ENCODE results near the gene UGT1A9.

The UGT1A9 gene

DNA sequence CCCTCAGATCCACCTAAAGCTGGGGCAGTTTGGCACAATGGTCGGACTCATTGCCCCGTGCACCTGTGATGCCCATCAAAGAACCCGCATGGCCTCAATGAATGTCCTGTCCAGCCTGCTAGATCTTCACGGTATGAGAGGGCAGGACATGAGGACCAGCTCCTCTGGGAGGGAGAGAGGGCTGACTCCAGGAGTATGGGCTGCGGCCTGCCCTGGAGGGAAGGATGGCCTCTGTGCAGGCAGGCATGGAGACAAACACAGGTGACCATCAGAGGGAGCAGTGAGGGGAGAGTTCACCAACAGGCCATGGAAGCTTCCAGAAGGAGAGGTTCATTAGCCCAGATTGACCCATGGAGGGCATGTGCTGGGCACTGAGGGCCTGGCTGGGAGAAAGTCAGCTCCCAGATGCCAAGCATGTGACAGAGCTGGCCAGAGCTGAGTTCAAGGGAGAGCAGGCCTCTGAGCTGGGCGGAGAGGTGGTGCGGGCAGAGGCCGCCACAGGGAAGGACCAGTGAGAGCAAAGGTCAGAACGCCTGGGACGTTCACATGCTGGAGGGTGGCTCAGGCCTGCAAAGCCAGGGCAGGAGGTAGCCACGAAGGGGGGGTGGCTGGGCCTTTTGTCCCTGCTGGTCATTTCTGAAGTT lies 146.4 kb downstream of the UGT1A9 start:
- Histone ChIP-seq H3K27ac (replicated peaks) (no peak overlapping the region), H3K4me3 (replicated peaks; ENCODE audit: insufficient read depth, low read length) (no peak overlapping the region), H3K27me3 (ENCODE audit: insufficient read depth, poor library complexity, severe bottlenecking) (no peaks in the 10 kb centered on the region)
- DNase-seq (ENCODE audit: low read depth in 1 of 2, low spot score in 1 of 2): no peak
- TF ChIP-seq GABPA (IDR thresholded peaks at IDR 0.05; ENCODE audit: low read depth) (no peak), SPI1 (IDR thresholded peaks at IDR 0.05; ENCODE audit: borderline replicate concordance, low read depth) (no peak), POLR2AphosphoS5 (IDR thresholded peaks at IDR 0.05; ENCODE audit: low read depth) (no peak)
- TF ChIP-seq, protein P1, sequence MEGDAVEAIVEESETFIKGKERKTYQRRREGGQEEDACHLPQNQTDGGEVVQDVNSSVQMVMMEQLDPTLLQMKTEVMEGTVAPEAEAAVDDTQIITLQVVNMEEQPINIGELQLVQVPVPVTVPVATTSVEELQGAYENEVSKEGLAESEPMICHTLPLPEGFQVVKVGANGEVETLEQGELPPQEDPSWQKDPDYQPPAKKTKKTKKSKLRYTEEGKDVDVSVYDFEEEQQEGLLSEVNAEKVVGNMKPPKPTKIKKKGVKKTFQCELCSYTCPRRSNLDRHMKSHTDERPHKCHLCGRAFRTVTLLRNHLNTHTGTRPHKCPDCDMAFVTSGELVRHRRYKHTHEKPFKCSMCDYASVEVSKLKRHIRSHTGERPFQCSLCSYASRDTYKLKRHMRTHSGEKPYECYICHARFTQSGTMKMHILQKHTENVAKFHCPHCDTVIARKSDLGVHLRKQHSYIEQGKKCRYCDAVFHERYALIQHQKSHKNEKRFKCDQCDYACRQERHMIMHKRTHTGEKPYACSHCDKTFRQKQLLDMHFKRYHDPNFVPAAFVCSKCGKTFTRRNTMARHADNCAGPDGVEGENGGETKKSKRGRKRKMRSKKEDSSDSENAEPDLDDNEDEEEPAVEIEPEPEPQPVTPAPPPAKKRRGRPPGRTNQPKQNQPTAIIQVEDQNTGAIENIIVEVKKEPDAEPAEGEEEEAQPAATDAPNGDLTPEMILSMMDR (IDR thresholded peaks at IDR 0.05; ENCODE audit: insufficient read depth, low read length): no peak

DNA sequence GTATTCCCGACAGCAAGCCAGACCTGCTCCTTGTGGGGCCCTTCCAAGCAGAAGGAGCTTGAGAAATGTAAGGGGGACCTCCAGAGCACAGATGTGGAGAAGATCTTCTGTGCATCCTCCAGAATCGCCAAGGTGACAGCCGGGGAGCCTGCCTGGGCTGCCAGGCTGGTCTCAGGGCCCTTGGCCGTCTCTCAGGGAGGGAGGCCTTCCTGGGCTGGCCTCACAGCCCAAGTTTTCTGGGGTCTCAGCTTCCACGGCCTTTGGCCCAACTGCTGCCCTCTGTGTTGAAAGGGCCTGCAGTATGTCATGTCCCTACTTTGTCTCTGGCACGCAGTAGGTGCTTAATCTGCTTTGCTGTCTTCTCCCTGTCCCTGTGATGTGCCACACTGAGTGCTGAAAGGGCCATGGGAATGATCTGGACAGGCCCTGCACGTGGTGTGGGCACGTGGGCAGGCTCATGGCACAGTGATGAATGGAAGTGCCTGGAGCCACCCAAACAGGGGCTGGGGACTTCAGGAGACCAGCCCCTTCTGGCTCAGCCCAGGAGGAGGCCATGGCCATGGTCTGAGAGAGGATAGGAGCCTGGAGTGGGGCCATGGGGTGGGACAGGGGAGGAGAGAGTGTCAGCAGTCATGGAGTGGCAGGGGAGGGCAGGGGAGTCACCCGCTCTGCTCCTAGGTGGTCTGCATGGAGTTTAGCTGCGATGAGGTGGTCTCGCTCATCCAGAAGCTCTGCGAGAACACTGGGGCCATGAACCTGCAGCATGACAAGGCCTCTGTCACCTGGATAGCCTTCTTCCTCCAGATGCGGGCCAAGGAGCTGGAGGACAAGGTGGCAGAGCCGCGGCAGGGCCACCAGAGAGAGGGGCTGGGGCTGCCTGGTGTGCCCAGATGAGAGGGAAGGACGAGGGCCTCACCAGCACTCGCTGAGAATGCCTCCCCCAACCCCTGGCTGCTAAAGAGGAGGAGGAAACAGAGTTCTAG lies 147.2 kb downstream of the UGT1A9 start:
- Histone ChIP-seq H3K27ac (replicated peaks) (no peak overlapping the region), H3K4me3 (replicated peaks; ENCODE audit: insufficient read depth, low read length) (no peak overlapping the region), H3K27me3 (ENCODE audit: insufficient read depth, poor library complexity, severe bottlenecking) (no peaks in the 10 kb centered on the region)
- DNase-seq (ENCODE audit: low read depth in 1 of 2, low spot score in 1 of 2): no peak
- TF ChIP-seq, protein P1 (IDR thresholded peaks at IDR 0.05; ENCODE audit: insufficient read depth, low read length): no peak
- TF ChIP-seq POLR2AphosphoS5 (IDR thresholded peaks at IDR 0.05; ENCODE audit: low read depth): no peak
- TF ChIP-seq, protein P2, sequence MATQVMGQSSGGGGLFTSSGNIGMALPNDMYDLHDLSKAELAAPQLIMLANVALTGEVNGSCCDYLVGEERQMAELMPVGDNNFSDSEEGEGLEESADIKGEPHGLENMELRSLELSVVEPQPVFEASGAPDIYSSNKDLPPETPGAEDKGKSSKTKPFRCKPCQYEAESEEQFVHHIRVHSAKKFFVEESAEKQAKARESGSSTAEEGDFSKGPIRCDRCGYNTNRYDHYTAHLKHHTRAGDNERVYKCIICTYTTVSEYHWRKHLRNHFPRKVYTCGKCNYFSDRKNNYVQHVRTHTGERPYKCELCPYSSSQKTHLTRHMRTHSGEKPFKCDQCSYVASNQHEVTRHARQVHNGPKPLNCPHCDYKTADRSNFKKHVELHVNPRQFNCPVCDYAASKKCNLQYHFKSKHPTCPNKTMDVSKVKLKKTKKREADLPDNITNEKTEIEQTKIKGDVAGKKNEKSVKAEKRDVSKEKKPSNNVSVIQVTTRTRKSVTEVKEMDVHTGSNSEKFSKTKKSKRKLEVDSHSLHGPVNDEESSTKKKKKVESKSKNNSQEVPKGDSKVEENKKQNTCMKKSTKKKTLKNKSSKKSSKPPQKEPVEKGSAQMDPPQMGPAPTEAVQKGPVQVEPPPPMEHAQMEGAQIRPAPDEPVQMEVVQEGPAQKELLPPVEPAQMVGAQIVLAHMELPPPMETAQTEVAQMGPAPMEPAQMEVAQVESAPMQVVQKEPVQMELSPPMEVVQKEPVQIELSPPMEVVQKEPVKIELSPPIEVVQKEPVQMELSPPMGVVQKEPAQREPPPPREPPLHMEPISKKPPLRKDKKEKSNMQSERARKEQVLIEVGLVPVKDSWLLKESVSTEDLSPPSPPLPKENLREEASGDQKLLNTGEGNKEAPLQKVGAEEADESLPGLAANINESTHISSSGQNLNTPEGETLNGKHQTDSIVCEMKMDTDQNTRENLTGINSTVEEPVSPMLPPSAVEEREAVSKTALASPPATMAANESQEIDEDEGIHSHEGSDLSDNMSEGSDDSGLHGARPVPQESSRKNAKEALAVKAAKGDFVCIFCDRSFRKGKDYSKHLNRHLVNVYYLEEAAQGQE (IDR thresholded peaks at IDR 0.05; ENCODE audit: insufficient replicate concordance, low read depth): no peak
- no peak for TF ChIP-seq GABPA (IDR thresholded peaks at IDR 0.05; ENCODE audit: low read depth)
- no peak for TF ChIP-seq SPI1 (IDR thresholded peaks at IDR 0.05; ENCODE audit: borderline replicate concordance, low read depth)

DNA sequence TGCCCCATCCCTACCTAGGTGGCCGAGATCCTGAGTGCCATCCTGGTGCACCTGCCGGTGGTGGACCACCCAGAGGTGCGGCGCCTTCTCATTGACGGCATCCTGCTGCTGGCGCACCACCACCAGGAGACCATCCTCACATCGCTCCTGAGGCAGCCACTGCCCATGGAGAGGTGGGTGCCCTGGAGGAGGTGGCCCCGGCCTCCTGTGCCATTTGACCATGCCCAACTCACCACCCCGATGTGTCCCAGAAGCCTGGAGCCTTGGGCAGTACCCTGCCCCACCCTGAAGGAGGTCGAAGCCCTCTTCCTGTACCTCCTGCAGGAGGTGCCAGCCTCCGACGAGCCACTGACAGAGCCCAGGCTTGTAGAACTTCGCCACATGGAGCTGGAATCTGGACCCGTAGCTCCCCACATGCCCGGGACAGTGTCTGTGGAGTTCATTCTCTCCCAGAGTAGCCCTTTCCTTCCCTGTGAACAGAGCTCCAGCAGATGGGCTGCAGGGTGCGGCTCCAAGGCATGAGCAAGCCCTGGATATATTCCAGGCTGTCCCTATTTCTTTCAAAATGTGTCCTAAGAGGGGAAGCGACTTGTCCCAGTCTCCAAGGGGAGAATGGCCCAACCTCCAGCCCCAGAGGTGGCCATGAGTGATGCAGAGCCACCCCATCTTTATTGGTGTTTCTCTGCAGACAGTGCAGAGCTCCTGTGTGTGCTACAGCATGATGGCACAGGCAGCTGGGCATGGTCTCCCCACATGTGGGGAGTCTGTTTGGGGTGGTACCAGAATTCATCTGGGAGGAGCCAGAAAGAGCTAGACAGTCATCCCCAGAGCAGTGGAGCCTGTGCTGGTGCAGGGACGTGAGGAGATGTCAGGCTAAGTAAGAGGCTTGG lies 148.4 kb downstream of the UGT1A9 start:
- TF ChIP-seq, protein P1 (IDR thresholded peaks at IDR 0.05; ENCODE audit: insufficient read depth, low read length): no peak
- TF ChIP-seq GABPA (IDR thresholded peaks at IDR 0.05; ENCODE audit: low read depth) (no peak), SPI1 (IDR thresholded peaks at IDR 0.05; ENCODE audit: borderline replicate concordance, low read depth) (no peak), POLR2AphosphoS5 (IDR thresholded peaks at IDR 0.05; ENCODE audit: low read depth) (no peak)
- TF ChIP-seq, protein P2 (IDR thresholded peaks at IDR 0.05; ENCODE audit: insufficient replicate concordance, low read depth): no peak
- Histone ChIP-seq H3K27me3 (ENCODE audit: insufficient read depth, poor library complexity, severe bottlenecking) (no peaks in the 10 kb centered on the region), H3K27ac (replicated peaks) (no peak overlapping the region), H3K4me3 (replicated peaks; ENCODE audit: insufficient read depth, low read length) (no peak overlapping the region)
- no peak for DNase-seq (ENCODE audit: low read depth in 1 of 2, low spot score in 1 of 2)
